B cell (primary cell): Measurements from ENCODE around the gene C11orf21. TPM values are rescaled to one million over a fixed set of nuclear protein-coding genes. Genes with fewer than 3 reads are reported as not detected.

Experiments
- ATAC-seq: fragments of 200-7000 bp; cut with Tn5 transposase; one replicate; pipeline ENCODE4 v1.10.0; 2021; ENCODE audit warnings: low read depth, mild to moderate bottlenecking, moderate number of reproducible peaks, moderate library complexity
- CTCF ChIA-PET: fragments of 350-600 bp; sonication (Branson Sonifier 250); formaldehyde crosslinking; loops from one replicate; lab custom pipeline; 2021; ENCODE audit warnings: antibody characterized with exemption, inconsistent platforms; lab: Charles Lee
- POLR2A ChIA-PET: fragments of 350-600 bp; sonication (Branson Sonifier 250); formaldehyde crosslinking; loops from one replicate; lab custom pipeline; 2021; ENCODE audit warnings: antibody characterized with exemption; lab: Charles Lee
- DNase-seq: peaks from one replicate; pipeline ENCODE4 v3.0.0; 2013
- H2AFZ ChIP-seq: 2 replicates; pipeline ENCODE4 v1.6.1; 2012; ENCODE audit warnings: mild to moderate bottlenecking, low read depth, low read length; ENCODE audit not compliant: insufficient read depth, poor library complexity, severe bottlenecking
- H3K27ac ChIP-seq, 2 donors: 1 replicate in 1 of 2; 2 replicates in 1 of 2; pipeline ENCODE4 v1.5.1; 2012 to 2013; ENCODE audit warnings: low read length in 2 of 2, mild to moderate bottlenecking in 2 of 2, moderate library complexity in 1 of 2
- H3K27me3 ChIP-seq, 4 experiments: fragments of 200-600 bp in 1 of 4; sonication (generic) in 1 of 4; replicated peaks in 1 of 4; 1 replicate in 2 of 4; 2 replicates in 2 of 4; pipeline versions ENCODE4 v1.6.1 to v1.7.0; 2013 to 2016; ENCODE audit warnings: low read length in 3 of 4, mild to moderate bottlenecking in 2 of 4, mixed read lengths in 1 of 4, moderate library complexity in 1 of 4; ENCODE audit not compliant: insufficient read depth in 4 of 4, control insufficient read depth in 3 of 4; ENCODE audit errors: control extremely low read depth in 1 of 4
- H3K36me3 ChIP-seq, 2 experiments: replicated peaks in 1 of 2; 1 replicate in 1 of 2; 2 replicates in 1 of 2; pipeline versions ENCODE4 v1.6.1 to v1.7.1; 2013; ENCODE audit warnings: low read length in 1 of 2; ENCODE audit not compliant: insufficient read depth in 2 of 2, control insufficient read depth in 1 of 2; ENCODE audit errors: control extremely low read depth in 1 of 2, extremely low read depth in 1 of 2
- H3K4me1 ChIP-seq, 2 donors: fragments of 200-600 bp in 1 of 2; sonication (generic) in 1 of 2; 1 replicate in 1 of 2; 2 replicates in 1 of 2; pipeline versions ENCODE4 v1.5.1 to v1.6.1; 2013 to 2017; ENCODE audit warnings: low read length in 2 of 2; ENCODE audit not compliant: control insufficient read depth in 2 of 2, insufficient read depth in 2 of 2
- H3K4me2 ChIP-seq: replicated peaks from 2 replicates; pipeline ENCODE3; 2012; ENCODE audit warnings: mild to moderate bottlenecking, low read depth, low read length; ENCODE audit not compliant: poor library complexity, severe bottlenecking
- H3K4me3 ChIP-seq, 5 experiments: fragments of 200-600 bp in 1 of 5; sonication (generic) in 1 of 5; 1 replicate in 3 of 5; 2 replicates in 2 of 5; pipeline versions ENCODE4 v1.5.1 to v1.7.0; 2011 to 2016; ENCODE audit warnings: low read length in 4 of 5, mild to moderate bottlenecking in 4 of 5, low read depth in 2 of 5, control low read depth in 1 of 5, moderate library complexity in 1 of 5; ENCODE audit not compliant: insufficient read depth in 1 of 5; ENCODE audit errors: control extremely low read depth in 1 of 5, extremely low read depth in 1 of 5
- H3K79me2 ChIP-seq: fragments of 200-600 bp; sonication (generic); one replicate; pipeline ENCODE4 v1.6.0; 2016; ENCODE audit warnings: low read length; ENCODE audit not compliant: control insufficient read depth, insufficient read depth
- H3K9ac ChIP-seq: fragments of 200-600 bp; sonication (generic); 2 replicates; pipeline ENCODE4 v1.6.1; 2017; ENCODE audit warnings: mild to moderate bottlenecking, low read length, moderate library complexity
- H3K9me3 ChIP-seq, 3 donors: one replicate each; pipeline versions ENCODE4 v1.6.1 to v1.7.1; 2013; ENCODE audit warnings: low read length in 2 of 3; ENCODE audit not compliant: control insufficient read depth in 2 of 3, insufficient read depth in 1 of 3; ENCODE audit errors: control extremely low read depth in 1 of 3
- H4K20me1 ChIP-seq: 2 replicates; pipeline ENCODE4 v1.6.0; 2012; ENCODE audit warnings: mild to moderate bottlenecking, low read length; ENCODE audit not compliant: insufficient read depth, control insufficient read depth, poor library complexity, severe bottlenecking
- H3K27ac Mint-ChIP-seq: one replicate; pipeline ENCODE4 v1.8.0; 2021; ENCODE audit warnings: mixed read lengths
- H3K27me3 Mint-ChIP-seq: one replicate; pipeline ENCODE4 v1.8.0; 2021; ENCODE audit warnings: mixed read lengths
- H3K4me1 Mint-ChIP-seq: one replicate; pipeline ENCODE4 v1.8.0; 2021; ENCODE audit warnings: mixed read lengths
- H3K4me3 Mint-ChIP-seq: one replicate; pipeline ENCODE4 v1.8.0; 2021; ENCODE audit warnings: mixed read lengths
- H3K9me3 Mint-ChIP-seq: one replicate; pipeline ENCODE4 v1.8.0; 2022; ENCODE audit warnings: mixed read lengths; ENCODE audit not compliant: insufficient read depth
- EZH2 ChIP-seq: IDR thresholded peaks from 2 replicates; pipeline ENCODE4 v1.6.1; 2012; ENCODE audit warnings: borderline replicate concordance, low read depth, mild to moderate bottlenecking, moderate library complexity, low read length; ENCODE audit not compliant: insufficient read depth, poor library complexity, severe bottlenecking
- WGBS: methylation state at CpG from one replicate; pipeline ENCODE4 v1.1.5; 2013; ENCODE audit warnings: missing lambda C conversion rate; ENCODE audit not compliant: insufficient coverage; 5-methylcytosine and 5-hydroxymethylcytosine counted together
- intact Hi-C: fragments of 100-400 bp; cut with micrococcal nuclease; formaldehyde crosslinking; loops from one replicate; pipeline ENCODE4 v1.10.0; 2022
- polyA plus RNA-seq: library from polyadenylated mRNA; depleted of rRNA; stranded (reverse); fragments of >200 nt; gene quantifications from 2 replicates; pipeline ENCODE4 v1.2.3, GENCODE V29; 2012
- total RNA-seq, 2 donors: library from RNA; stranded (reverse); fragments of 120-200 nt in 1 of 2; gene quantifications; 1 replicate in 1 of 2; 2 replicates in 1 of 2; pipeline versions ENCODE4 v1.2.3 to v1.2.4, GENCODE V29; 2013 to 2022
- TF ChIP-seq, protein P1 (sequence below): fragments of 200-600 bp; IDR thresholded peaks from one replicate; pipeline ENCODE4 v1.8.0; 2022; ENCODE audit warnings: antibody characterized with exemption, mild to moderate bottlenecking

Gene C11orf21
- total and polyA plus RNA-seq, 2 donors (not counting 1 experiment from before 2014, with no cell fraction given) = 22.8 to 38.9 TPM

DNA sequence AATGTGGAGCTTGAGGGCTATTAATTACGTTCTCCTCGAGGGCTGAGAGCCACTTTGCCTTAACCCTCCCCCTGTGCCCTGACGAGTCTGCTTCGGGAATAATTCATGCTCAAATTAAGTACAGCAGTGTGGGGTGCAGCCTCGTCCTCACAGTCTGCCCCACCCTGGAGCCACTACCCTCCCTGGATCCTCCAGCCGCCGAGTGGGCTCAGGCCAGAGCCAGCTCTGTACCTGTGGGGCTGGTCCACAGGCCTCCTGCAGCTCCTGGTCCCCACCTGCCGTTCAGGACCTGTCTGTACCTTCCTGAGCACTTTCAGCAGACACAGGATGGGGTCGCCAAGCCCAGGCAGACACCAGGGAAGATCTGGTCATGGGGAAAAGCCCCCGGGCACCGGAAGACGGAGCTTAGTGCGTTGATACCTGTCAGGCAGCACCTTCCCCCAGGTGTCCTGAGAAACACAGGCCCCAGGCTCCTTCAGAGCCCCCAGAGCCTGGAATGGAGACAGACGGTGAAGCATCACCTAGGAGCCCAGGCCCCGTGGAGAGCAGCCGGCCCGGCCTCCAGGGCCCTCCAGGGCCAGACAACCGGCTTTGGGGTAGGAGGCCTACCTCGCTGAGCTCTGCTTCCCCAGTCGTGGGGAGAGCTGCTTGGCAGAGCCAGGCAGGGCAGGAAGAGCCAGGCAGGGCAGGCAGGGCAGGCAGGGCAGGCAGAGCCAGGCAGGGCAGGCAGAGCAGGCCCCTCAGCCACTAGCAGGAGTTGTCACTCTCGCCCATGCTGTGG lies 9.8 kb upstream of the C11orf21 start:
- CTCF ChIA-PET = interaction anchor here (0.6 to 15.0 kb wide), 2 partner anchors 12 to 107 kb away, joined by 3 to 583 read pairs; no protein-coding TSS in a partner anchor
- no peak for TF ChIP-seq EZH2
- TF ChIP-seq, protein P1, sequence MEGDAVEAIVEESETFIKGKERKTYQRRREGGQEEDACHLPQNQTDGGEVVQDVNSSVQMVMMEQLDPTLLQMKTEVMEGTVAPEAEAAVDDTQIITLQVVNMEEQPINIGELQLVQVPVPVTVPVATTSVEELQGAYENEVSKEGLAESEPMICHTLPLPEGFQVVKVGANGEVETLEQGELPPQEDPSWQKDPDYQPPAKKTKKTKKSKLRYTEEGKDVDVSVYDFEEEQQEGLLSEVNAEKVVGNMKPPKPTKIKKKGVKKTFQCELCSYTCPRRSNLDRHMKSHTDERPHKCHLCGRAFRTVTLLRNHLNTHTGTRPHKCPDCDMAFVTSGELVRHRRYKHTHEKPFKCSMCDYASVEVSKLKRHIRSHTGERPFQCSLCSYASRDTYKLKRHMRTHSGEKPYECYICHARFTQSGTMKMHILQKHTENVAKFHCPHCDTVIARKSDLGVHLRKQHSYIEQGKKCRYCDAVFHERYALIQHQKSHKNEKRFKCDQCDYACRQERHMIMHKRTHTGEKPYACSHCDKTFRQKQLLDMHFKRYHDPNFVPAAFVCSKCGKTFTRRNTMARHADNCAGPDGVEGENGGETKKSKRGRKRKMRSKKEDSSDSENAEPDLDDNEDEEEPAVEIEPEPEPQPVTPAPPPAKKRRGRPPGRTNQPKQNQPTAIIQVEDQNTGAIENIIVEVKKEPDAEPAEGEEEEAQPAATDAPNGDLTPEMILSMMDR = no peak
- DNase-seq = no peak
- H3K4me1 Mint-ChIP-seq = peaks cover under 1% of the 10 kb centered on the region
- Histone ChIP-seq H3K27ac (no peak overlapping the region), H3K4me1 (peaks cover 0 to 12% of the 10 kb centered on the region in 2 donors), H3K36me3 (no peaks in the 10 kb centered on the region), H2AFZ (no peak overlapping the region), H3K9me3 (no peaks in the 10 kb centered on the region), H4K20me1 (no peaks in the 10 kb centered on the region), H3K27me3 (no peaks in the 10 kb centered on the region), H3K4me3 (no peak overlapping the region), H3K9ac (no peak overlapping the region), H3K79me2 (no peaks in the 10 kb centered on the region), H3K4me2 (no peak overlapping the region)
- no peaks in the 10 kb centered on the region for H3K27me3 Mint-ChIP-seq
- POLR2A ChIA-PET = interaction anchor here (0.6 kb wide), 1 partner anchor 583 kb away, joined by 3 read pairs; no protein-coding TSS in a partner anchor
- ATAC-seq = no peak
- intact Hi-C loops = no loop called here
- H3K27ac Mint-ChIP-seq = no peak overlapping the region
- 89% methylated on average over 21 of the region's 21 CpGs for WGBS
- no peaks in the 10 kb centered on the region for H3K9me3 Mint-ChIP-seq
- no peak overlapping the region for H3K4me3 Mint-ChIP-seq

DNA sequence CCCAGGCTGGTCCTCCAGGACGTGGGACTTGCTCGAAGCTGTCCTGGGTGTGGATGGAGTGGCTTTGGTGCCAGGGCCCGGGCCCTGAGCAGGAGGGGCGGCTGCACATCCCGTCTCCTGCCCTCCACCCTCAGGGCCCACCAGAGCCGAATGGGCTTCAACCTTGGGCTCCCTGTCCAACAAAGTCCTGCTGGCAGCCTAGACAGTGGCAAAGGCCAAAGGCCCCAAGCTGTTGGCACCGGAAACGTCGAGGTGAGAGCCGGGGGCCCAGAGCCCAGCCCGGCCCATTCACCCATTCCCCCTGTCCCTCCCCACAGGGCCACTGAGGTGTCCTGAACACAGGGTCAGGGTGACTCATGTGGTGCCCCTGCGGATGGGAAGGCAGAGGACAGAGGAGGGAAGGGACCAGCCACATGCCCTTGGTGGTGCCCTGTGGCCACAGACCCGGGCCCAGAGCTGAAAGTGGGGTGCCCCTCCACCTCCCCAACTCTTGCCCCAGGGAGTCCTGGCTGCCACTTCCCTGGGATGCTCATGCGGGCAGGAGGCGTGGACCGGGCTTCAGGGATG lies 9.2 kb upstream of the C11orf21 start:
- no peak for DNase-seq
- Mint-ChIP-seq H3K27ac (no peak overlapping the region), H3K4me1 (peaks cover 7% of the 10 kb centered on the region), H3K27me3 (no peaks in the 10 kb centered on the region), H3K4me3 (no peak overlapping the region), H3K9me3 (no peaks in the 10 kb centered on the region)
- H3K27me3 ChIP-seq = no peaks in the 10 kb centered on the region
- no peak overlapping the region for H3K4me3 ChIP-seq
- POLR2A ChIA-PET = interaction anchor here (1.4 kb wide), 1 partner anchor 67 kb away, joined by 3 read pairs; no protein-coding TSS in a partner anchor
- peaks cover 6 to 12% of the 10 kb centered on the region in 2 donors for H3K4me1 ChIP-seq
- peaks cover 2% of the 10 kb centered on the region for H3K79me2 ChIP-seq
- CTCF ChIA-PET = interaction anchor here (0.6 to 15.0 kb wide), 4 partner anchors 9 to 220 kb away, joined by 3 to 583 read pairs (median 6); partner anchors contain the start of genes C11orf21 and TSPAN32
- H2AFZ ChIP-seq = no peak overlapping the region
- intact Hi-C loops = no loop called here
- WGBS = 90% methylated on average over 11 of the region's 16 CpGs
- no peak for ATAC-seq
- H3K4me2 ChIP-seq = no peak overlapping the region
- no peaks in the 10 kb centered on the region for H3K36me3 ChIP-seq
- no peak overlapping the region for H3K9ac ChIP-seq
- H3K9me3 ChIP-seq = no peaks in the 10 kb centered on the region
- H3K27ac ChIP-seq = no peak overlapping the region
- TF ChIP-seq, protein P1 = no peak
- no peak for TF ChIP-seq EZH2
- no peaks in the 10 kb centered on the region for H4K20me1 ChIP-seq
